Endothelial cell of umbilical vein (primary cell): ENCODE data around the gene POFUT2. TPM values are rescaled to one million over a fixed set of nuclear protein-coding genes. Genes with fewer than 3 reads are reported as not detected.

Experiments
- BruUV-seq: library from RNA; stranded (reverse); fragments of 400-500 nt; replicated peaks from 2 replicates; lab custom pipeline; 2021; lab: Mats Ljungman, UMichigan
- CTCF ChIA-PET: fragments of 300-600, 350-600 bp; sonication (Branson Sonifier 250); formaldehyde crosslinking; loops from one replicate; lab custom pipeline; 2021; ENCODE audit warnings: antibody characterized with exemption, inconsistent platforms; lab: Charles Lee
- POLR2A ChIA-PET: fragments of 300-600, 350-600 bp; sonication (Branson Sonifier 250); formaldehyde crosslinking; loops from one replicate; lab custom pipeline; 2021; ENCODE audit warnings: antibody characterized with exemption, inconsistent platforms; lab: Charles Lee
- DNase-seq: peaks from one replicate; pipeline ENCODE4 v3.0.0-alpha.2; 2011; ENCODE audit warnings: low read depth, low spot score
- FAIRE-seq: peaks from 2 replicates; lab custom pipeline; 2011; peaks lifted over from hg19 to GRCh38; lab: Jason Lieb, UNC
- H2AFZ ChIP-seq: 2 replicates; pipeline ENCODE4 v1.6.0; 2012; ENCODE audit warnings: low read depth, low read length, control low read depth, inconsistent platforms
- H3K27ac ChIP-seq: 2 replicates; pipeline ENCODE4 v1.5.1; 2011; ENCODE audit warnings: low read depth, mild to moderate bottlenecking, control low read depth, low read length, moderate library complexity; ENCODE audit not compliant: insufficient read depth
- H3K27me3 ChIP-seq, 2 experiments: 2 replicates each; pipeline versions ENCODE4 v1.6.0 to v1.6.1; 2011; ENCODE audit warnings: low read length in 2 of 2, mixed read lengths in 1 of 2; ENCODE audit not compliant: control insufficient read depth in 2 of 2, insufficient read depth in 2 of 2
- H3K36me3 ChIP-seq, 2 experiments: 2 replicates in 1 of 2; 3 replicates in 1 of 2; pipeline ENCODE4 v1.5.1; 2011; ENCODE audit warnings: low read length in 2 of 2, mild to moderate bottlenecking in 1 of 2, moderate library complexity in 1 of 2; ENCODE audit not compliant: control insufficient read depth in 2 of 2, insufficient read depth in 2 of 2; ENCODE audit errors: extremely low read depth in 1 of 2
- H3K4me1 ChIP-seq: 3 replicates; pipeline ENCODE4 v1.5.1; 2011; ENCODE audit warnings: mild to moderate bottlenecking, low read length; ENCODE audit not compliant: control insufficient read depth, insufficient read depth; ENCODE audit errors: extremely low read depth
- H3K4me2 ChIP-seq: 2 replicates; pipeline ENCODE4 v1.6.1; 2011; ENCODE audit warnings: low read length, control low read depth, mixed read lengths; ENCODE audit not compliant: insufficient read depth
- H3K4me3 ChIP-seq, 3 experiments: fragments of 200-600 bp in 1 of 3; sonication (generic), shearing (Covaris generic) in 1 of 3; replicated peaks in 1 of 3; 2 replicates each; pipeline ENCODE4 v1.5.1; 2011 to 2016; ENCODE audit warnings: control low read depth in 3 of 3, low read length in 3 of 3, mild to moderate bottlenecking in 2 of 3, inconsistent platforms in 1 of 3, low read depth in 1 of 3, moderate library complexity in 1 of 3; ENCODE audit not compliant: insufficient read depth in 1 of 3
- H3K79me2 ChIP-seq: 2 replicates; pipeline ENCODE4 v1.6.0; 2012; ENCODE audit warnings: low read length, inconsistent platforms; ENCODE audit not compliant: control insufficient read depth, insufficient read depth
- H3K9ac ChIP-seq: replicated peaks from 2 replicates; pipeline ENCODE3; 2011; ENCODE audit warnings: low read length, control low read depth; ENCODE audit not compliant: insufficient read depth; ENCODE audit errors: extremely low read depth
- H3K9me1 ChIP-seq: replicated peaks from 3 replicates; pipeline ENCODE4 v1.6.0; 2011; ENCODE audit warnings: mild to moderate bottlenecking, low read length; ENCODE audit not compliant: control insufficient read depth, insufficient read depth; ENCODE audit errors: extremely low read depth
- H3K9me3 ChIP-seq: replicated peaks from 2 replicates; pipeline ENCODE4 v1.5.1; 2012; ENCODE audit warnings: low read length, inconsistent platforms; ENCODE audit not compliant: control insufficient read depth, insufficient read depth
- H4K20me1 ChIP-seq: replicated peaks from 2 replicates; pipeline ENCODE3; 2011; ENCODE audit warnings: mild to moderate bottlenecking, low read length; ENCODE audit not compliant: control insufficient read depth, insufficient read depth; ENCODE audit errors: extremely low read depth
- CTCF ChIP-seq, 2 donors: IDR thresholded peaks; 1 replicate in 1 of 2; 2 replicates in 1 of 2; pipeline ENCODE4 v1.5.1; 2011; ENCODE audit warnings: low read length in 2 of 2, mild to moderate bottlenecking in 2 of 2, moderate library complexity in 2 of 2, control low read depth in 1 of 2, inconsistent platforms in 1 of 2, low read depth in 1 of 2; ENCODE audit not compliant: insufficient read depth in 1 of 2; ENCODE audit errors: extremely low read depth in 1 of 2
- EZH2 ChIP-seq: IDR thresholded peaks from 2 replicates; pipeline ENCODE4 v1.6.1; 2012; ENCODE audit warnings: borderline replicate concordance, low read depth, mild to moderate bottlenecking, moderate library complexity, low read length, inconsistent platforms; ENCODE audit not compliant: severe bottlenecking
- FOS ChIP-seq: IDR thresholded peaks from 2 replicates; pipeline ENCODE4 v1.6.1; 2011; ENCODE audit warnings: mild to moderate bottlenecking, low read length, moderate library complexity, borderline replicate concordance; ENCODE audit not compliant: insufficient read depth
- GATA2 ChIP-seq: IDR thresholded peaks from 2 replicates; pipeline ENCODE4 v1.7.0; 2011; ENCODE audit warnings: low read depth, mild to moderate bottlenecking, moderate library complexity, mixed read lengths, low read length; ENCODE audit not compliant: insufficient read length, insufficient read depth
- JUN ChIP-seq: IDR thresholded peaks from 2 replicates; pipeline ENCODE4 v1.6.1; 2011; ENCODE audit warnings: borderline replicate concordance, low read depth; ENCODE audit not compliant: insufficient read length, insufficient read depth
- MAX ChIP-seq: IDR thresholded peaks from 2 replicates; pipeline ENCODE4 v1.6.1; 2011; ENCODE audit not compliant: insufficient read depth, insufficient read length
- MYC ChIP-seq: IDR thresholded peaks from one replicate; pipeline ENCODE4 v1.6.1; 2011; ENCODE audit warnings: mild to moderate bottlenecking, low read depth, low read length
- POLR2A ChIP-seq: IDR thresholded peaks from 2 replicates; pipeline ENCODE4 v1.6.1; 2012; ENCODE audit warnings: low read depth, mild to moderate bottlenecking, control low read depth, low read length
- POLR2AphosphoS5 ChIP-seq: IDR thresholded peaks from 2 replicates; pipeline ENCODE4 v1.6.1; 2012; ENCODE audit warnings: low read depth, mild to moderate bottlenecking, control low read depth, low read length, moderate library complexity; ENCODE audit not compliant: insufficient read depth
- dilution Hi-C: fragments of 300-500 bp; cut with MboI; formaldehyde crosslinking; loops from one replicate; pipeline ENCODE4 v1.15.0; 2019; ENCODE audit warnings: low sequenced_read_pairs; ENCODE audit not compliant: extremely low pct_ligation_motif_present
- intact Hi-C: fragments of 100-400 bp; cut with micrococcal nuclease; formaldehyde crosslinking; loops from one replicate; pipeline ENCODE4 v1.10.0; 2022
- polyA plus RNA-seq, 4 experiments: library from polyadenylated mRNA; depleted of rRNA in 3 of 4; stranded (reverse) in 3 of 4; unstranded in 1 of 4; fragments of >200 nt; gene quantifications; 2 replicates each; pipeline versions ENCODE4 v1.2.1 to v1.2.3, GENCODE V29; 2011 to 2012; ENCODE audit warnings: missing spikeins in 1 of 4
- total RNA-seq: library from RNA; stranded (reverse); gene quantifications from 2 replicates; pipeline ENCODE4 v1.2.3, GENCODE V29; 2021

The POFUT2 gene
- total and polyA plus RNA-seq, 2 donors (not counting 3 experiments of a cell fraction or from before 2014, with no cell fraction given): 30.7 to 47.5 TPM

GRCh38 chr21:45319461-45320211 is 31.9 kb upstream of the POFUT2 start:
- ChIA-PET CTCF (interaction anchor here (0.7 to 3.3 kb wide), 7 partner anchors 9 to 181 kb away, joined by 3 to 22 read pairs (median 4); partner anchors contain the start of gene POFUT2), POLR2A (interaction anchor here (0.7 to 1.5 kb wide), 2 partner anchors 11 to 47 kb away, joined by 3 read pairs; no protein-coding TSS in a partner anchor)
- H3K36me3 ChIP-seq: no peaks in the 10 kb centered on the region
- peak overlapping the region; percentile 90 for H3K27ac ChIP-seq
- no peak for FAIRE-seq
- dilution Hi-C loops: no loop called here
- H3K9me1 ChIP-seq: no peaks in the 10 kb centered on the region
- H3K4me2 ChIP-seq: no peak overlapping the region
- no peak overlapping the region for H3K4me3 ChIP-seq
- no peak overlapping the region for H2AFZ ChIP-seq
- no peaks in the 10 kb centered on the region for H3K27me3 ChIP-seq
- H3K9ac ChIP-seq: peak overlapping the region; percentile 71
- peak; percentile 85 for DNase-seq
- TF ChIP-seq POLR2AphosphoS5 (peak; percentile 61), MAX (no peak), POLR2A (peak; percentile 47), JUN (peak; percentile 61), EZH2 (no peak), CTCF (IDR thresholded peaks at IDR 0.05; ENCODE audit: extremely low read depth in 1 of 2, insufficient read depth in 1 of 2, low read depth in 1 of 2, low read length in 2 of 2) (peak in 1 of 2 donors; percentile 33), MYC (no peak), GATA2 (no peak), FOS (peak; percentile 49)
- no peaks in the 10 kb centered on the region for H4K20me1 ChIP-seq
- H3K9me3 ChIP-seq: no peaks in the 10 kb centered on the region
- peaks cover 39% of the 10 kb centered on the region for H3K4me1 ChIP-seq
- BruUV-seq: TSS peak; percentile 83
- H3K79me2 ChIP-seq: no peaks in the 10 kb centered on the region
- intact Hi-C loops: loop anchor here (1.0 kb wide), 5 partner anchors 25 to 152 kb away; no protein-coding TSS in a partner anchor
